Nephron progenitor cell (in vitro differentiated cells): ENCODE results near the gene ACSS1.

Source experiments
- DNase-seq: peaks from one replicate; pipeline ENCODE4 v3.0.0; 2021
- H3K27ac Mint-ChIP-seq: 2 replicates; pipeline ENCODE4 v1.8.0; 2021; ENCODE audit warnings: mild to moderate bottlenecking, moderate library complexity, mixed read lengths
- H3K27me3 Mint-ChIP-seq: 2 replicates; pipeline ENCODE4 v1.8.0; 2021; ENCODE audit warnings: mild to moderate bottlenecking, low read depth, mixed read lengths; ENCODE audit not compliant: poor library complexity
- H3K36me3 Mint-ChIP-seq: 2 replicates; pipeline ENCODE4 v1.8.0; 2021; ENCODE audit warnings: low read depth, mixed read lengths
- H3K4me1 Mint-ChIP-seq: 2 replicates; pipeline ENCODE4 v1.8.0; 2021; ENCODE audit warnings: mixed read lengths
- H3K4me3 Mint-ChIP-seq: 2 replicates; pipeline ENCODE4 v1.8.0; 2021; ENCODE audit warnings: mild to moderate bottlenecking, moderate library complexity, mixed read lengths
- H3K9me3 Mint-ChIP-seq: 2 replicates; pipeline ENCODE4 v1.8.0; 2021; ENCODE audit warnings: mild to moderate bottlenecking, moderate library complexity, mixed read lengths
- CTCF ChIP-seq: fragments of 200-600 bp; sonication (generic); IDR thresholded peaks from 2 replicates; pipeline ENCODE4 v1.5.0; 2021; ENCODE audit warnings: antibody characterized with exemption

Gene ACSS1

GRCh38 chr20:25070821-25071473 lies 13.0 kb upstream of the ACSS1 start:
- peaks cover 43% of the 10 kb centered on the region for H3K27me3 Mint-ChIP-seq
- TF ChIP-seq CTCF = no peak
- no peak for DNase-seq
- H3K27ac Mint-ChIP-seq = no peak overlapping the region
- H3K4me3 Mint-ChIP-seq = no peak overlapping the region
- H3K9me3 Mint-ChIP-seq = no peaks in the 10 kb centered on the region
- no peaks in the 10 kb centered on the region for H3K36me3 Mint-ChIP-seq
- no peaks in the 10 kb centered on the region for H3K4me1 Mint-ChIP-seq

GRCh38 chr20:25067102-25067987 lies 9.4 kb upstream of the ACSS1 start:
- Mint-ChIP-seq H3K27ac (no peak overlapping the region), H3K27me3 (peaks cover 46% of the 10 kb centered on the region), H3K36me3 (no peaks in the 10 kb centered on the region), H3K4me1 (no peaks in the 10 kb centered on the region), H3K4me3 (no peak overlapping the region), H3K9me3 (no peaks in the 10 kb centered on the region)
- no peak for DNase-seq
- no peak for TF ChIP-seq CTCF

GRCh38 chr20:25066386-25066785 lies 8.4 kb upstream of the ACSS1 start:
- Mint-ChIP-seq H3K27me3 (peaks cover 46% of the 10 kb centered on the region), H3K4me1 (no peaks in the 10 kb centered on the region), H3K4me3 (no peak overlapping the region), H3K27ac (no peak overlapping the region), H3K9me3 (no peaks in the 10 kb centered on the region), H3K36me3 (no peaks in the 10 kb centered on the region)
- DNase-seq = no peak
- no peak for TF ChIP-seq CTCF

- Mint-ChIP-seq H3K27me3 (peaks cover 46% of the 10 kb centered on the region), H3K27ac (no peak overlapping the region), H3K9me3 (no peaks in the 10 kb centered on the region), H3K36me3 (no peaks in the 10 kb centered on the region), H3K4me1 (no peaks in the 10 kb centered on the region), H3K4me3 (no peak overlapping the region)
- DNase-seq = peak; percentile 41
- TF ChIP-seq CTCF = peak; percentile 63
Measured at GRCh38 chr20:25065625-25066338, 7.8 kb upstream of the ACSS1 start.

GRCh38 chr20:25065072-25065624 lies 7.2 kb upstream of the ACSS1 start:
- H3K9me3 Mint-ChIP-seq = no peaks in the 10 kb centered on the region
- no peaks in the 10 kb centered on the region for H3K36me3 Mint-ChIP-seq
- no peaks in the 10 kb centered on the region for H3K4me1 Mint-ChIP-seq
- peaks cover 49% of the 10 kb centered on the region for H3K27me3 Mint-ChIP-seq
- no peak overlapping the region for H3K4me3 Mint-ChIP-seq
- no peak overlapping the region for H3K27ac Mint-ChIP-seq
- DNase-seq = no peak
- no peak for TF ChIP-seq CTCF
